ENCODE results near the gene PRSS16.

DNA sequence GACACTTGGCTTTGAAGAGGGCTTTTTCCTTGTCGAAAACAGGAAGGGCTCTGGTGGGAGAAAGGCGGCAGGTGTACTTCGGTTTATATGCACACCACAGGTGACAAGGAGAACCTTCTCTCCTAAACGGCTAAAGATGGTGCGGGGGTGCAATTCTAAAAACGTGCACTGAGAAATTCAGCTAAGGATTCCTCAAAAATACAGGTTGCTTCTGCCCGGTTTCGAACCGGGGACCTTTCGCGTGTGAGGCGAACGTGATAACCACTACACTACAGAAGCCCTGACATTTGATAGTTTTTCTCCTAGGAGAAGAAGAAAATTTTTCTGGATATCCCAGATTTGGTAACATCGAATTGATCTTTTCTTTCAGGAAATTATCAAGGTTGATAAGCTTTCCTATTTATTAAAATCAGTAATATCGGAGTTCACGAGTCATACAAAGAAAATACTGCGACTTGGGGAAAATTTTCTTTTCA, 32.6 kb downstream of the PRSS16 start:
- TF ChIP-seq, protein P1, sequence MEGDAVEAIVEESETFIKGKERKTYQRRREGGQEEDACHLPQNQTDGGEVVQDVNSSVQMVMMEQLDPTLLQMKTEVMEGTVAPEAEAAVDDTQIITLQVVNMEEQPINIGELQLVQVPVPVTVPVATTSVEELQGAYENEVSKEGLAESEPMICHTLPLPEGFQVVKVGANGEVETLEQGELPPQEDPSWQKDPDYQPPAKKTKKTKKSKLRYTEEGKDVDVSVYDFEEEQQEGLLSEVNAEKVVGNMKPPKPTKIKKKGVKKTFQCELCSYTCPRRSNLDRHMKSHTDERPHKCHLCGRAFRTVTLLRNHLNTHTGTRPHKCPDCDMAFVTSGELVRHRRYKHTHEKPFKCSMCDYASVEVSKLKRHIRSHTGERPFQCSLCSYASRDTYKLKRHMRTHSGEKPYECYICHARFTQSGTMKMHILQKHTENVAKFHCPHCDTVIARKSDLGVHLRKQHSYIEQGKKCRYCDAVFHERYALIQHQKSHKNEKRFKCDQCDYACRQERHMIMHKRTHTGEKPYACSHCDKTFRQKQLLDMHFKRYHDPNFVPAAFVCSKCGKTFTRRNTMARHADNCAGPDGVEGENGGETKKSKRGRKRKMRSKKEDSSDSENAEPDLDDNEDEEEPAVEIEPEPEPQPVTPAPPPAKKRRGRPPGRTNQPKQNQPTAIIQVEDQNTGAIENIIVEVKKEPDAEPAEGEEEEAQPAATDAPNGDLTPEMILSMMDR (IDR thresholded peaks at IDR 0.05) = no peak
- TF ChIP-seq POLR2AphosphoS5 (IDR thresholded peaks at IDR 0.05) = no peak

All from sigmoid colon (tissue), 4 donors.